Immature natural killer cell (primary cell): Measurements from ENCODE around the gene MSH5. TPM values are rescaled to one million over a fixed set of nuclear protein-coding genes. Genes with fewer than 3 reads are reported as not detected.
"Not testable (repeated sequence)": the region's sequence is repeated elsewhere in the genome, so short reads cannot be mapped to it uniquely, and the experiment has no call there.

Experiments
- DNase-seq, 3 donors: peaks; one replicate each; pipeline ENCODE4 v3.0.0; 2022; ENCODE audit warnings: mixed read lengths in 1 of 3
- H3K27ac Mint-ChIP-seq, 6 donors: one replicate each; pipeline ENCODE4 v1.8.0; 2020; ENCODE audit warnings: mixed read lengths in 6 of 6, mild to moderate bottlenecking in 5 of 6, inconsistent platforms in 4 of 6, moderate library complexity in 3 of 6
- H3K27me3 Mint-ChIP-seq, 3 donors: one replicate each; pipeline ENCODE4 v1.8.0; 2020 to 2021; ENCODE audit warnings: low read depth in 3 of 3, mild to moderate bottlenecking in 3 of 3, mixed read lengths in 3 of 3, moderate library complexity in 3 of 3, inconsistent platforms in 1 of 3
- H3K36me3 Mint-ChIP-seq, 3 donors: one replicate each; pipeline ENCODE4 v1.8.0; 2020; ENCODE audit warnings: mixed read lengths in 3 of 3, inconsistent platforms in 2 of 3, mild to moderate bottlenecking in 2 of 3
- H3K4me1 Mint-ChIP-seq, 2 donors: one replicate each; pipeline ENCODE4 v1.8.0; 2020; ENCODE audit warnings: inconsistent platforms in 2 of 2, mild to moderate bottlenecking in 2 of 2, mixed read lengths in 2 of 2, moderate library complexity in 1 of 2
- H3K4me3 Mint-ChIP-seq, 5 donors: one replicate each; pipeline ENCODE4 v1.8.0; 2020; ENCODE audit warnings: mild to moderate bottlenecking in 5 of 5, mixed read lengths in 5 of 5, inconsistent platforms in 3 of 5, moderate library complexity in 3 of 5
- H3K9me3 Mint-ChIP-seq, 6 donors: one replicate each; pipeline ENCODE4 v1.8.0; 2020; ENCODE audit warnings: mild to moderate bottlenecking in 6 of 6, mixed read lengths in 6 of 6, inconsistent platforms in 4 of 6, moderate library complexity in 3 of 6
- polyA plus RNA-seq, 3 donors: library from polyadenylated mRNA; unstranded; fragments of 300-500 nt; fragmentation: Illumina TruSeq; gene quantifications; one replicate each; pipeline ENCODE4 v1.2.3, GENCODE V29; 2021

MSH5 gene
- polyA plus RNA-seq, 3 donors from 2014 or later = 2.1 to 2.5 TPM; not detected in 1

GRCh38 chr6:31801031-31801927 lies 61.5 kb downstream of the MSH5 start:
- H3K4me3 Mint-ChIP-seq, H3K27me3 Mint-ChIP-seq, H3K36me3 Mint-ChIP-seq, DNase-seq, H3K9me3 Mint-ChIP-seq, H3K27ac Mint-ChIP-seq: not testable (repeated sequence)
- H3K4me1 Mint-ChIP-seq = peaks cover 20 to 26% of the 10 kb centered on the region in 2 donors

- H3K27ac Mint-ChIP-seq = peak overlapping the region; percentile 95 to 98 (median 98)
- peaks cover 15 to 16% of the 10 kb centered on the region in 2 donors for H3K4me1 Mint-ChIP-seq
- H3K9me3 Mint-ChIP-seq = no peaks in the 10 kb centered on the region
- peak overlapping the region; percentile 89 to 93 (median 92) for H3K4me3 Mint-ChIP-seq
- DNase-seq = no peak
- H3K36me3 Mint-ChIP-seq = peaks cover 0 to 12% (median 8%) of the 10 kb centered on the region in 3 donors
- H3K27me3 Mint-ChIP-seq = peaks cover 3 to 10% (median 7%) of the 10 kb centered on the region in 3 donors
These were observed 66.2 kb downstream of the MSH5 start for GRCh38 chr6:31805939-31806469.

DNA sequence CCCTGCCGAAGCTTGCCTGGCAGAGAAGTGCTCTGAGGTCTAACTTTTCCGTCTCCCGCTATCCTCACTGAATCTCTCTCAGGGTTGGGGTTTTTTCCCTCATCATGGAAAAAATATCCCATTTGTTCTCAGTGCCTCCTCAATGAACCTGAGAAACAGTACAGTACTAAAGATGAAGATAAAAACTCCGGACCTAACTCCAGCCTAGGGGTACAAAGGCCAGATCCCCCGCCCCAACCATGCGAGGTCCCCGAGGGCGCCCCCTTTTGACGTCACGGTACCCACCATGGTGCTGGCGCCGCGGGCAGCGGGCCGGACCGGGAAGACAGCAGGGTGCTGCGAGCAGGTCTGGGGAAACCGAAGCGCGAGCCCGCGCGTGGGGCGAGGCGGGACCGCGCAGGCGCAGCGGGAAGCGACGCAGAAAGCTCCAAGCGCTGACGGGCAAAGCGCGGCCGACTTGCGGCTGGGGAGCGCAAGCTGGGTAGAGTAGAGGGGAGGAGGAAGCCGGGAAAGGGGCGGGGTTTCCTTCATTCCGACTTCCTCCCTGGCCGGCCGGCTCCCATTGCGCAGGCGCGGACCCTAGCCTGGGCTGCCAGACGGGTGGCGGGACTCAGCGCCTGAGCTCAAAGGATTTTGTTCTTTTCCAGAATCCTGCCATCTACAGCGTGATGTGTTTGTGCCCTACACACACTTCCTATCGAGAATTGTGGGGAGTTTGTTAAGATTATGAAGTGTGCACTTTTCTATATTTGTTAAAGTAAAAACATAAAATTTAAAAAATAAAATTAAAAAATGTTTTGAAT lies 66.9 kb downstream of the MSH5 start, which contains the start of gene LSM2:
LSM2 (minus strand) TSS at position 497 of the 803 bp plus-strand sequence; CDS start at position 288, 209 bp downstream.
- DNase-seq = peak; percentile 98 to 99 (median 99)
- Mint-ChIP-seq H3K27me3 (peaks cover 3 to 10% (median 7%) of the 10 kb centered on the region in 3 donors), H3K27ac (peak within 1 kb of the TSS; percentile 95 to 98 (median 98)), H3K4me1 (peaks cover 15 to 16% of the 10 kb centered on the region in 2 donors), H3K9me3 (no peaks in the 10 kb centered on the region), H3K36me3 (peaks cover 0 to 15% (median 7%) of the 10 kb centered on the region in 3 donors), H3K4me3 (peak within 1 kb of the TSS; percentile 89 to 93 (median 92))

GRCh38 chr6:31808599-31808998 lies 68.8 kb downstream of the MSH5 start:
- DNase-seq, H3K9me3 Mint-ChIP-seq, H3K27me3 Mint-ChIP-seq, H3K4me3 Mint-ChIP-seq: not testable (repeated sequence)
- H3K27ac Mint-ChIP-seq = peak overlapping the region in 1 of 6 donors; percentile 7
- H3K4me1 Mint-ChIP-seq = peaks cover 14 to 17% of the 10 kb centered on the region in 2 donors
- peaks cover 0 to 15% (median 7%) of the 10 kb centered on the region in 3 donors for H3K36me3 Mint-ChIP-seq

DNA sequence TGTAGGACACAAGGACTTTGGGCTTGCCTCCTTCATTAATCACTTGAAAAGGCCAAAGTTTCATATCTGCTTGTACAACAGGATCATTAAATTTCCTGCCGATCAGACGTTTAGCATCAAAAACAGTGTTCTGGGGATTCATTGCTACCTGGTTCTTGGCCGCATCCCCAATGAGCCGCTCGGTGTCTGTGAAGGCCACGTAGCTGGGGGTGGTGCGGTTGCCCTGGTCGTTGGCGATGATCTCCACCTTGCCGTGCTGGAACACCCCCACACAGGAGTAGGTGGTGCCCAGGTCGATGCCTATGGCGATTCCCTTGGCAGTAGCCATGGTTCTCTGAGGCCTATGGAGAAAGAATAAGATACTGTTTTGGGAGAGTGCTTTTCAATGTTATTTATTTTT lies 71.8 kb downstream of the MSH5 start:
- H3K27ac Mint-ChIP-seq = no peak overlapping the region
- no peaks in the 10 kb centered on the region for H3K9me3 Mint-ChIP-seq
- peaks cover 0 to 15% (median 7%) of the 10 kb centered on the region in 3 donors for H3K36me3 Mint-ChIP-seq
- H3K27me3 Mint-ChIP-seq = peaks cover 3 to 6% (median 6%) of the 10 kb centered on the region in 3 donors
- no peak for DNase-seq
- peaks cover 13 to 19% of the 10 kb centered on the region in 2 donors for H3K4me1 Mint-ChIP-seq
- H3K4me3 Mint-ChIP-seq = peak overlapping the region in 1 of 5 donors; percentile 10

Other genes with a start within 250 kb of the MSH5 start
- 10 to 100 TPM in 2 of 3 donors, 1 to 10 TPM in 1; 7.4 to 15.2 (median 10.3) TPM for gene MICB, start 241.9 kb upstream of the MSH5 start, polyA plus RNA-seq
- gene MCCD1, start 211.0 kb upstream of the MSH5 start, polyA plus RNA-seq = not detected
- gene DDX39B, start 198.0 kb upstream of the MSH5 start, polyA plus RNA-seq = 10 to 100 TPM; 49.7 to 71.6 (median 56.2) TPM
- gene ATP6V1G2, start 193.4 kb upstream of the MSH5 start, polyA plus RNA-seq = not detected
- gene NFKBIL1, start 192.4 kb upstream of the MSH5 start, polyA plus RNA-seq = 10 to 100 TPM in 2 of 3 donors, 1 to 10 TPM in 1; 5.0 to 15.0 (median 13.6) TPM
- 1 to 10 TPM; 1.4 to 6.6 (median 3.1) TPM for gene LTA, start 167.7 kb upstream of the MSH5 start, polyA plus RNA-seq
- gene TNF, start 164.4 kb upstream of the MSH5 start, polyA plus RNA-seq = 1 to 10 TPM; 2.1 to 5.9 (median 5.6) TPM
- gene LTB, start 157.6 kb upstream of the MSH5 start, polyA plus RNA-seq = 100 to 1,000 TPM; 132 to 137 (median 133) TPM
- gene LST1, start 153.7 kb upstream of the MSH5 start, polyA plus RNA-seq = 10 to 100 TPM; 20.3 to 44.8 (median 42.3) TPM
- gene NCR3, start 147.0 kb upstream of the MSH5 start, polyA plus RNA-seq = 100 to 1,000 TPM; 393 to 414 (median 409) TPM
- gene AIF1, start 124.8 kb upstream of the MSH5 start, polyA plus RNA-seq = 10 to 100 TPM in 2 of 3 donors, 1 to 10 TPM in 1; 6.6 to 44.1 (median 40.3) TPM
- gene PRRC2A, start 119.3 kb upstream of the MSH5 start, polyA plus RNA-seq = 10 to 100 TPM in 1 of 3 donors, 1 to 10 TPM in 1, not detected in 1; 2.3 to 13.4 TPM
- gene BAG6, start 87.3 kb upstream of the MSH5 start, polyA plus RNA-seq = 10 to 100 TPM in 2 of 3 donors, 1 to 10 TPM in 1; 8.5 to 22.7 (median 16.2) TPM
- 1 to 10 TPM; 1.8 to 5.7 (median 3.9) TPM for gene APOM, start 84.1 kb upstream of the MSH5 start, polyA plus RNA-seq
- gene C6orf47, start 79.2 kb upstream of the MSH5 start, polyA plus RNA-seq = 10 to 100 TPM; 23.6 to 41.6 (median 26.3) TPM
- gene GPANK1, start 75.0 kb upstream of the MSH5 start, polyA plus RNA-seq = 10 to 100 TPM; 17.2 to 29.3 (median 22.9) TPM
- 100 to 1,000 TPM; 253 to 291 (median 289) TPM for gene CSNK2B, start 73.9 kb upstream of the MSH5 start, polyA plus RNA-seq
- 1 to 10 TPM in 1 of 3 donors, under 1 TPM in 2; 0.44 to 1.8 (median 0.47) TPM for gene LY6G5B, start 70.0 kb upstream of the MSH5 start, polyA plus RNA-seq
- 1 to 10 TPM; 4.6 to 9.7 (median 6.1) TPM for gene LY6G5C, start 58.9 kb upstream of the MSH5 start, polyA plus RNA-seq
- gene ABHD16A, start 36.7 kb upstream of the MSH5 start, polyA plus RNA-seq = 10 to 100 TPM; 43.6 to 53.7 (median 47.0) TPM
- 1 to 10 TPM in 1 of 3 donors, not detected in 2; 2.5 TPM for gene LY6G6F, start 33.1 kb upstream of the MSH5 start, polyA plus RNA-seq
- not detected for gene LY6G6D, start 24.7 kb upstream of the MSH5 start, polyA plus RNA-seq
- gene LY6G6C, start 18.3 kb upstream of the MSH5 start, polyA plus RNA-seq = not detected
- 10 to 100 TPM in 1 of 3 donors, 1 to 10 TPM in 2; 2.6 to 10.9 (median 6.3) TPM for gene MPIG6B, start 16.6 kb upstream of the MSH5 start, polyA plus RNA-seq
- 100 to 1,000 TPM in 1 of 3 donors, 10 to 100 TPM in 2; 58.5 to 112 (median 74.9) TPM for gene DDAH2, start 10.7 kb upstream of the MSH5 start, polyA plus RNA-seq
- gene CLIC1, start 3.5 kb upstream of the MSH5 start, polyA plus RNA-seq = 1,000 to 10,000 TPM; 1,179 to 1,674 (median 1,350) TPM
- gene SAPCD1, start 22.7 kb downstream of the MSH5 start, polyA plus RNA-seq = not detected
- 1 to 10 TPM in 1 of 3 donors, under 1 TPM in 2; 0.21 to 1.8 (median 0.93) TPM for gene VWA7, start 37.3 kb downstream of the MSH5 start, polyA plus RNA-seq
- gene VARS1, start 55.7 kb downstream of the MSH5 start, polyA plus RNA-seq = 10 to 100 TPM; 26.5 to 44.6 (median 28.8) TPM
- gene LSM2, start 67.0 kb downstream of the MSH5 start, polyA plus RNA-seq = 10 to 100 TPM; 77.7 to 97.1 (median 94.6) TPM
- gene HSPA1L, start 75.3 kb downstream of the MSH5 start, polyA plus RNA-seq = 1 to 10 TPM in 2 of 3 donors, under 1 TPM in 1; 0.70 to 3.8 (median 2.4) TPM
- gene HSPA1A, start 75.5 kb downstream of the MSH5 start, polyA plus RNA-seq = 10 to 100 TPM in 2 of 3 donors, 1 to 10 TPM in 1; 9.7 to 81.3 (median 22.5) TPM
- 1 to 10 TPM; 1.5 to 3.2 (median 1.9) TPM for gene HSPA1B, start 87.7 kb downstream of the MSH5 start, polyA plus RNA-seq
- gene NEU1, start 122.8 kb downstream of the MSH5 start, polyA plus RNA-seq = 10 to 100 TPM; 37.5 to 44.9 (median 40.5) TPM
- gene SLC44A4, start 139.0 kb downstream of the MSH5 start, polyA plus RNA-seq = not detected
- 10 to 100 TPM; 18.8 to 52.1 (median 21.5) TPM for gene EHMT2, start 157.7 kb downstream of the MSH5 start, polyA plus RNA-seq
- gene ZBTB12, start 162.1 kb downstream of the MSH5 start, polyA plus RNA-seq = not detected
- gene C2, start 187.7 kb downstream of the MSH5 start, polyA plus RNA-seq = under 1 TPM in 1 of 3 donors, not detected in 2; 0.74 TPM
- gene CFB, start 206.1 kb downstream of the MSH5 start, polyA plus RNA-seq = under 1 TPM in 1 of 3 donors, not detected in 2; 0.27 TPM
- gene NELFE, start 219.0 kb downstream of the MSH5 start, polyA plus RNA-seq = 10 to 100 TPM; 73.3 to 84.6 (median 76.9) TPM
- gene SKIC2, start 219.2 kb downstream of the MSH5 start, polyA plus RNA-seq = 10 to 100 TPM; 14.1 to 20.6 (median 19.3) TPM
- gene DXO, start 232.1 kb downstream of the MSH5 start, polyA plus RNA-seq = 10 to 100 TPM in 2 of 3 donors, 1 to 10 TPM in 1; 9.2 to 19.5 (median 17.2) TPM
- not detected for gene C4A, start 242.1 kb downstream of the MSH5 start, polyA plus RNA-seq